Kidney tubule cell (primary cell): ENCODE results near the gene WDFY3.
A peak's percentile ranks its signal among the peaks of the same experiment; 100 is the strongest.

Experiments used
- DNase-seq: peaks from one replicate; pipeline ENCODE4 v3.0.0-alpha.2; 2018; ENCODE audit warnings: low spot score

WDFY3 gene

DNA sequence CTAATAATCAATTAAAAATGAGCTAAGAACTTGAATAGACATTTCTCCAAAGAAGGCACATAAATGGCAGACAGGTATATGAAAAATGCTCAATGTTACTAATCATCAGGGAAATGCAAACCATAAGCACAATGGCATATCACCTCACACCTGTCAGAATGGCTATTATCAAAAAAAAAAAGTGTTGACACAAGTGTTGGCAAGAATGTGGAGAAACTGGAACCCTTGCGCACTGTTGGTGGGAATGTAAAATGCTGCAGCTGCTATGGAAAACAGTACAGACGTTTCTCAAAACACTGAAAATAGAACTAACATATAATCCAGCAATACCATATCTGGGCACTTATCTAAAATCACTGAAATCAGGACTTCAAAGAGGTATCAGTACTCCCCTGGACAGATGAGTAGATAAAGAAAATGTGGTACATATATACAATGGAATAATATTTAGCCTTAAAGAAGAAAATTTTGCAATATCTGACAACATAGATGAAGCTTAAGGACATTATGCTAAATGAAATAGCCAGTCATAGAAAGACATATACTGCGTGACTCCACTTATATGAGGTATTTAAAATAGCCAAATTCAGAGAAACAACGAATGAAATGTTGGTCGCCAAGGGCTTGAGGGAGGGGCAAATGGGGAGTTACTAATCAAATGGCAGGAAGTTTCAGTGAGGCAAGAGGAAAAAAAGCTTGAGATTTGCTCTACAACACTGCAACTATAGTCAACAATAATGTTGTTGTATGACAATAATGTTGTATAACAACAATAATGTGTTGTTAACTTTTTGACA is 175.5 kb downstream of the WDFY3 start:
- no peak for DNase-seq

GRCh38 chr4:84786478-84786877 is 180.0 kb downstream of the WDFY3 start:
- no peak for DNase-seq

DNA sequence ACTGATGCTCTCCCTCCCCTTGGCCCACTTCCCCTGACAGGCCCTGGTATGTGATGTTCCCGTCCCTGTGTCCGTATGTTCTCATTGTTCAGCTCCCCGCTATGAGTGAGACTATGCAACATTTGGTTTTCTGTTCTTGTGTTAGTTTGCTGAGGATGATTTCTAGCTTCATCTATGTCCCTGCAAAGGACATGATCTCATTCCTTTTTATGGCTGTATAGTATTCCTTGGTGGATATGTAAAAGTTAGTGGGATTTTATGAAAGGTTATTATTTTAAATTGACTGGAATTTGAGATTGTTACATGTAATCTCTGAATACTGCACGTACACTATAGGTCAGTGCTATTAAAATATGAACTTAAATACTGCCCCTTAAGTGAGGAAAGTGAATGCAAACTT is 184.0 kb downstream of the WDFY3 start:
- DNase-seq = no peak

DNA sequence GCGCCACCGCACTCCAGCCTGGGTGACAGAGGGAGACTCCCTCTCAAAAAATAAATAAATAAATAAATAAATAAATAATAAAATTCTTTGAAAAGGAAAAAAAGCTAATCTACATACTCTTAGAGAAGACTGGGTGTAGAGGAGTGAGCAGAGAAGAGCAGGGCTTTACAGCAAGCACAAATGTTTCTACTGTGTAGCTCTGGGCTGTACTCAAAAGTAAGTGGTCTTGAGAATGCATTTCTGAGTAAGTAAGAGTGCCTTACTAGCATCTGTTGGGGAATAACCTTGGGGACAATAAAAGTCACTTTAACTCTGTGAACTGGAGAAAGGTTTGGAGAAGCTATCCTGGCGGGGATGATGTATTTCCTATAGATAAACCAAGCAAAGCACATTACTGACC is 185.8 kb downstream of the WDFY3 start:
- DNase-seq = no peak

- DNase-seq = no peak
Measured at GRCh38 chr4:84778041-84778440, 188.4 kb downstream of the WDFY3 start.

DNA sequence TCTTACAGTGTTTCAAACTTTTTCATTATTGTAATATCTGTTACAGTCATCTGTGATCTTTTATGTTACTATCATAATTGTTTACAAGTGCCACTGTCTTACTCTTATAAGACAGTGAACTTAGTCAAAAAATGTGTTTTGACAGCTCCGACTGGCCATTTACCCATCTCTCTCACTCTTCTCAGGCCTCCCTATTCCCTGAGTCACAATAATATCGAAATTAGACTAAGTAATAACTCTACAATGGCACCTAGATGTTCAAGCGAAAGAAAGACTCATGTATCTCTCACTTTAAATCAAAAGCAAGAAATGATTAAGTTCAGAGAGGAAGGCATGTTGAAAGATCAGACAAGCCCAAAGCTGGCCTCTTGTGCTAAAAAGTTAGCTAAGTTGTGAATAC is 199.3 kb downstream of the WDFY3 start:
- DNase-seq = no peak

DNA sequence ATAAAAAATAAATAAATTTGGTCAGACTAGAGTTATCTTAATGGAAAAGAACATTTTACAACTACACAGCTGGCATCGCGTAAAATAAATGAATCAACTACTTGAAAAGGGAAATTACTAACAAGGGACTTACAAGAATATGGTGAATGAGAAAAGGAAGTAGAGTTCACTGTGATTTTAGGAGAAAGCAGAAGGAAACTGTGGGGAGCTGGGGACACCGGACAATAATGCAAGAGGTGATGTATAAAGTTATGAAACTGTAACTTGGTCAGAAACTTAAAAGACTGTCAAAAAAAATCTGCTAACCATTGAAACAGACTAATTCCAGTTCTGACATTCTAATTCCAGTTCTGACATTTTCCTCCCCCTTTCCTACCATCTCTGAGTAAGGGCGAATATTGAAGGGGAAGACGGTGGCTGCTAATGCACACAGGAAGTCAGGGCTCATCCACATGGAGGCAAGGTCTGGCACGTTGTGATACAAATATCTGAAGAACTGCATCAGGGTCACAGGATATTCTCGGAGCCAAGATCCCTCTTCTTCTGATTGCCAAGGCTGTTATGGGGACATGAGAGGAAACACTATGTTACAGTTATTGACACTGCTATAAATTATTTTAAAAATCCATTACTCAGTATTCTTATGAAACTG is 213.0 kb downstream of the WDFY3 start:
- DNase-seq = no peak

DNA sequence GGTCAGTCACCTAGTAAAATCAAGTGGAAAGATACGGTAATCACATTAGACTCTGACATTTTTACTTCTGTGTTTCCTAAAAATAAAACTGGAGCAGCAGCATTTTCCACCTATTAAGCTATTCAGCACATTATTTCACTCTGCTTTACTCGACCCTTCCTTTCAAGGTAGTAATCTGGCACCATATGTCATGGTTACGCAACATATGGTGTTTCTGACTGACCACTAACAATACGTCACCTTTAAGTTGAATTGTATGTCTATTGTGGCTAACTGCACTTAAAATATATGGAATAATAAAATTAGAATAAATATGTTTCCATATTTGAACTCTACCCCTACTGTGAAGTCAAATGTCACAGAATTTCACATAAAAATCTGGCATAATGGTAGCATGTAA is 214.8 kb downstream of the WDFY3 start:
- DNase-seq = no peak

DNA sequence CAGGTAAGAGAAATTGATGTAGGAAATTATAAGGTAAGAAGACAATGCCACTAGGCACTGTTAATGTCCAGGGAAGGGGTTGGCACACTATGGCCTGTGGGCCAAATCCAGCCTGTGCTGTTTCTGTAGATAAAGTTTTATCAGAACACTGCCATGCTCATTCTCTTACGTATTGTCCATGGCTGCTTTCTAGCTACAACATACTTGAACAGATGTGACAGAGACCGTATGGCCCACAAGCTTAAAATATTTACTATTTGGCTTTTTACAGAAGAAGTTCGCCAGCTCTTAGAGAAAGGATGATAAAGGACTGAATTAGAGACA is 215.6 kb downstream of the WDFY3 start:
- no peak for DNase-seq

- DNase-seq = peak; percentile 53
Measured at GRCh38 chr4:84750260-84750959, 216.1 kb downstream of the WDFY3 start.

DNA sequence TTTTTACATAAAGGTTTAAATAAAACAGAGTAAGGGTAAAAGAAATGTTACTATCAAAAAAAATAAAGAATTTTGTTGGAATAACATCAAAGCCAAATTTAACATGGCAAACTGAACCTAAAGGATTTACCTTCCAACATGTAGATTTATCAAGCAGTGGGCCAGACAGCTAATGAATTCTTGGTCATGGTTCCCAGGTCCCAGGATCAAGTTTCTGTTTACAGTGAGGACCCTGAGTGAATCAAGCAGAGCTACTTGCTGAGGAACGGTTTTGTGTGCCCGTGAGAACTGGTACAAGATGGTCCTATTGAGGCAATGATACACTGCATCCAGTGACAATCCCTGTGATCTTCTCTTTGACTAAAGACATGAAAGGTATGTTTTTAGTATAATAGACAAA is 226.4 kb downstream of the WDFY3 start:
- DNase-seq = no peak

DNA sequence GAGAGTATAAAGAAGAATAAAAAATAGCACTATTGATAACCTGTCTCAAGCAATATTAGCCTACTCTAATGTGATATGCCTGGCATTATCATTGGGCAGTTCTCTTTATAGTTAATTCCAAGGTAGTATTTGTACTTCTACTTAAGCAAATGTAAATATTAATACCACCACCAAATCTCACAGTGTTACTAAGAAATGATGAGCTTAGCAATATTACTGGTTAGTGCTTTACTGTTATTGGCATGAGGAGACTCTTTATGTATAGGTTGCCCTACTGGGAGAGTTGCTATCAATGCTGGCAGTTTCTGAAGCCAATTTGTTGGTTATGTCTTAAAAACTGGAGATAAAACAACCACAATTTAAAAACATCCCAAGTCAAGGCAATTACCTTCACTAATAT is 227.9 kb downstream of the WDFY3 start:
- no peak for DNase-seq

DNA sequence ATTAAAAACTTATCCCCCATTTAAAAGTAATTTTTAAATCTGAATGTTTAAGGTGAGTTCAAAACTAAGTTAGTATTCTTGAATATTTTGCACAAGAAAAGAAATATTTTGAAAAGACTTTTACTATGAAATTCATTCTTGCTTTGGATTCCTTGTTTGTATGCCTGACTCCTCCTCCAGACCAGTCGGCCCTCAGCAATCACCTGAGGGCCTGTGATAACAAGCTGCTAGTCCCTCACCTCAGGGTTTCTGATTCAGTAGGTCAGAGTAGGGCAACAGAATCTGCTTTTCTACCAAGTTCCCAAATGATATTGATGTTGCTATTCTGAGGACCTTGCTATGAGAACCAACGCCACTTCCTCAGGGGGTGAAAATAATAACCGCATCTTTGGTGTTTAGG is 228.8 kb downstream of the WDFY3 start:
- no peak for DNase-seq

GRCh38 chr4:84734037-84734436 is 232.5 kb downstream of the WDFY3 start:
- DNase-seq = no peak

GRCh38 chr4:84733343-84734033 is 233.0 kb downstream of the WDFY3 start:
- no peak for DNase-seq

GRCh38 chr4:84730375-84730774 is 236.1 kb downstream of the WDFY3 start:
- no peak for DNase-seq

DNA sequence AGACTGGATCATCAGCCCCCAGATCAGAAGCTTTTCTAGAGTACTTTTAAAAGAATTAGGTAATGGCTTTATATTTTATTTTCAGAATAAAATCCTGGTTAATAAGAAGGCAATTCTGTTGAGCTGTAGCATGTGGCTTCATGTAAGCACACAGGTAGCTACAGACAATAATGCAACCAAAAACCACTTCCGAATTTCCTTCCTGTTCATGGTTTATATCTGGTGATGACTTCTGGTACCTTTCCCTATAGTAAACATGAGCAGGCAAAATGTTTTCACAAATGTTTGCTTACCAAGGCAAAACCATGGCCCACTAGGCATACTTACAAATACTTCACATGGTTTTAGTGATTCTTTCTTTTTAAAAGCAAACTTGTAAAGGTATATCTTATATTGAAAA is 239.0 kb downstream of the WDFY3 start:
- DNase-seq = no peak

GRCh38 chr4:84726356-84726755 is 240.1 kb downstream of the WDFY3 start:
- DNase-seq = no peak

DNA sequence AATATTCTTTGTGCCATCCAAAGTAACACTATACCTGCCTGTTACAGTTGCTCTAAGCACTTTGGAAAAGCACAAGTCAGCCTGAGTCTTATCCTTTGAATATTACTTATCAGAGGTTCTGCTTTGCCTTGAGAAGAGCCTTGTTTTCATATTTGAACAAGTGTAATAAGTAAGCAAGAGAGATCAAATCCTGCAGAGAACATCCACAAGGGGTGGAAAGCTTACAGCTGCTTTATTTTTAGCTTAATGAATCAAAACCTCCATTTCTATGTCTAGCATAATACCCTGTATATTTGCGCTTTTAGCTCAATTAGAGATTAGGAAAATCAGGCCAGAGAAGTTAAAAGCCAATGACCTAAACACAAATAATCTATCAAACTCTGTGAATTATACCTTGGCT is 243.8 kb downstream of the WDFY3 start:
- DNase-seq = no peak

- DNase-seq = no peak
Measured at GRCh38 chr4:84719115-84719514, 247.4 kb downstream of the WDFY3 start.

GRCh38 chr4:84718699-84719098 is 247.8 kb downstream of the WDFY3 start:
- no peak for DNase-seq

- DNase-seq = no peak
Measured at GRCh38 chr4:84710548-84710947, 255.9 kb downstream of the WDFY3 start.
